DMS153 treated with DMSO at 0.1 percent for 48 hours (cell line): ENCODE results near the gene GRIK4.

Experiments
- DNase-seq: peaks from one replicate; lab custom pipeline; 2025; ENCODE audit not compliant: unreplicated experiment; lab: John Stamatoyannopoulos, UW

The GRIK4 gene

GRCh38 chr11:120827198-120827597 is 315.6 kb downstream of the GRIK4 start:
- DNase-seq: no peak

- no peak for DNase-seq
Measured at GRCh38 chr11:120827820-120828219, 316.3 kb downstream of the GRIK4 start.

- DNase-seq: no peak
Measured at GRCh38 chr11:120828847-120829246, 317.3 kb downstream of the GRIK4 start.

- no peak for DNase-seq
Measured at GRCh38 chr11:120830085-120830620, 318.6 kb downstream of the GRIK4 start.

GRCh38 chr11:120832481-120833238 is 321.1 kb downstream of the GRIK4 start:
- no peak for DNase-seq

- no peak for DNase-seq
Measured at GRCh38 chr11:120834686-120835210, 323.2 kb downstream of the GRIK4 start.

GRCh38 chr11:120835601-120836228 is 324.2 kb downstream of the GRIK4 start:
- no peak for DNase-seq

GRCh38 chr11:120837696-120838095 is 326.1 kb downstream of the GRIK4 start:
- no peak for DNase-seq

- DNase-seq: no peak
Measured at GRCh38 chr11:120839201-120839600, 327.7 kb downstream of the GRIK4 start.

- no peak for DNase-seq
Measured at GRCh38 chr11:120839846-120840402, 328.4 kb downstream of the GRIK4 start.

GRCh38 chr11:120840661-120841060 is 329.1 kb downstream of the GRIK4 start:
- DNase-seq: no peak

GRCh38 chr11:120841074-120841473 is 329.5 kb downstream of the GRIK4 start:
- no peak for DNase-seq

GRCh38 chr11:120842195-120842594 is 330.6 kb downstream of the GRIK4 start:
- no peak for DNase-seq

GRCh38 chr11:120853435-120853834 is 341.9 kb downstream of the GRIK4 start:
- no peak for DNase-seq

- no peak for DNase-seq
Measured at GRCh38 chr11:120854988-120855387, 343.4 kb downstream of the GRIK4 start.

- DNase-seq: no peak
Measured at GRCh38 chr11:120857508-120857907, 346.0 kb downstream of the GRIK4 start.

GRCh38 chr11:120858740-120859139 is 347.2 kb downstream of the GRIK4 start:
- no peak for DNase-seq

GRCh38 chr11:120859552-120860295 is 348.2 kb downstream of the GRIK4 start:
- DNase-seq: no peak

- no peak for DNase-seq
Measured at GRCh38 chr11:120863359-120863758, 351.8 kb downstream of the GRIK4 start.

- DNase-seq: no peak
Measured at GRCh38 chr11:120867024-120867423, 355.5 kb downstream of the GRIK4 start.

- DNase-seq: no peak
Measured at GRCh38 chr11:120867531-120867930, 356.0 kb downstream of the GRIK4 start.
